ENCODE results near the gene GIMAP5. TPM values are rescaled to one million over a fixed set of nuclear protein-coding genes. Genes with fewer than 3 reads are reported as not detected.

The GIMAP5 gene
- total and polyA plus RNA-seq, 2 of the 13 experiments (the other 11 are each of a cell fraction or from before 2014, with no cell fraction given): not detected

DNA sequence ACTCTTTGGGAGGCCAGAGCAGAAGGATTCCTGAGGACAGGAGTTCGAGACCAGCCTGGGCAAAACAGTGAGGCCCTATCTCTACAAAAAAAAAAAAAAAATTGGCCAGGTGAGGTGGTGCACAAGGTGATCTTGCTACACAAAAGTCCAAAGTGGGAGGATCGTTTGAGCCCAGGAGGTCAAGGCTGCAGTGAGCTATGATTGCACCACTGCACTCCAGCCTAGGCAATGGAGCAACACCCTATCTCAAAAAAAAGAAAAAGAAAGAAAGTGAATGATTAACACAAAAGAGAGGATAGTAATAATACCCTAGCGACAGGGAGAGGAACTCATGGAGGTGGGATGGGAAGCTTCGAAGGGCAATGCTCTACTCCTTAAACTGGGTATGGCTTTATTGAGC is 32.5 kb downstream of the GIMAP5 start (continued):
- TF ChIP-seq, protein P1, sequence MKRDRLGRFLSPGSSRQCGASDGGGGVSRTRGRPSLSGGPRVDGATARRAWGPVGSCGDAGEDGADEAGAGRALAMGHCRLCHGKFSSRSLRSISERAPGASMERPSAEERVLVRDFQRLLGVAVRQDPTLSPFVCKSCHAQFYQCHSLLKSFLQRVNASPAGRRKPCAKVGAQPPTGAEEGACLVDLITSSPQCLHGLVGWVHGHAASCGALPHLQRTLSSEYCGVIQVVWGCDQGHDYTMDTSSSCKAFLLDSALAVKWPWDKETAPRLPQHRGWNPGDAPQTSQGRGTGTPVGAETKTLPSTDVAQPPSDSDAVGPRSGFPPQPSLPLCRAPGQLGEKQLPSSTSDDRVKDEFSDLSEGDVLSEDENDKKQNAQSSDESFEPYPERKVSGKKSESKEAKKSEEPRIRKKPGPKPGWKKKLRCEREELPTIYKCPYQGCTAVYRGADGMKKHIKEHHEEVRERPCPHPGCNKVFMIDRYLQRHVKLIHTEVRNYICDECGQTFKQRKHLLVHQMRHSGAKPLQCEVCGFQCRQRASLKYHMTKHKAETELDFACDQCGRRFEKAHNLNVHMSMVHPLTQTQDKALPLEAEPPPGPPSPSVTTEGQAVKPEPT (CRISPR knock-in tag; IDR thresholded peaks at IDR 0.05; ENCODE audit: low read depth): no peak
- TF ChIP-seq KDM3A (CRISPR knock-in tag; IDR thresholded peaks at IDR 0.05; ENCODE audit: low read depth): no peak
- TF ChIP-seq, protein P2, sequence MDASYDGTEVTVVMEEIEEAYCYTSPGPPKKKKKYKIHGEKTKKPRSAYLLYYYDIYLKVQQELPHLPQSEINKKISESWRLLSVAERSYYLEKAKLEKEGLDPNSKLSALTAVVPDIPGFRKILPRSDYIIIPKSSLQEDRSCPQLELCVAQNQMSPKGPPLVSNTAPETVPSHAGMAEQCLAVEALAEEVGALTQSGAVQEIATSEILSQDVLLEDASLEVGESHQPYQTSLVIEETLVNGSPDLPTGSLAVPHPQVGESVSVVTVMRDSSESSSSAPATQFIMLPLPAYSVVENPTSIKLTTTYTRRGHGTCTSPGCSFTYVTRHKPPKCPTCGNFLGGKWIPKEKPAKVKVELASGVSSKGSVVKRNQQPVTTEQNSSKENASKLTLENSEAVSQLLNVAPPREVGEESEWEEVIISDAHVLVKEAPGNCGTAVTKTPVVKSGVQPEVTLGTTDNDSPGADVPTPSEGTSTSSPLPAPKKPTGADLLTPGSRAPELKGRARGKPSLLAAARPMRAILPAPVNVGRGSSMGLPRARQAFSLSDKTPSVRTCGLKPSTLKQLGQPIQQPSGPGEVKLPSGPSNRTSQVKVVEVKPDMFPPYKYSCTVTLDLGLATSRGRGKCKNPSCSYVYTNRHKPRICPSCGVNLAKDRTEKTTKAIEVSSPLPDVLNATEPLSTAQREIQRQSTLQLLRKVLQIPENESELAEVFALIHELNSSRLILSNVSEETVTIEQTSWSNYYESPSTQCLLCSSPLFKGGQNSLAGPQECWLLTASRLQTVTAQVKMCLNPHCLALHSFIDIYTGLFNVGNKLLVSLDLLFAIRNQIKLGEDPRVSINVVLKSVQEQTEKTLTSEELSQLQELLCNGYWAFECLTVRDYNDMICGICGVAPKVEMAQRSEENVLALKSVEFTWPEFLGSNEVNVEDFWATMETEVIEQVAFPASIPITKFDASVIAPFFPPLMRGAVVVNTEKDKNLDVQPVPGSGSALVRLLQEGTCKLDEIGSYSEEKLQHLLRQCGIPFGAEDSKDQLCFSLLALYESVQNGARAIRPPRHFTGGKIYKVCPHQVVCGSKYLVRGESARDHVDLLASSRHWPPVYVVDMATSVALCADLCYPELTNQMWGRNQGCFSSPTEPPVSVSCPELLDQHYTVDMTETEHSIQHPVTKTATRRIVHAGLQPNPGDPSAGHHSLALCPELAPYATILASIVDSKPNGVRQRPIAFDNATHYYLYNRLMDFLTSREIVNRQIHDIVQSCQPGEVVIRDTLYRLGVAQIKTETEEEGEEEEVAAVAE (CRISPR knock-in tag; IDR thresholded peaks at IDR 0.05; ENCODE audit: borderline replicate concordance): no peak
- no peak for TF ChIP-seq ZNF274 (CRISPR knock-in tag; IDR thresholded peaks at IDR 0.05)
- no peak for TF ChIP-seq NFYC (CRISPR knock-in tag; IDR thresholded peaks at IDR 0.05)
- TF ChIP-seq ZNF616 (CRISPR knock-in tag; IDR thresholded peaks at IDR 0.05; ENCODE audit: low read depth): no peak
- TF ChIP-seq POLR2G (IDR thresholded peaks at IDR 0.05; ENCODE audit: low read depth, low read length): no peak
- no peak for TF ChIP-seq TOE1 (CRISPR knock-in tag; IDR thresholded peaks at IDR 0.05)
- no peak for TF ChIP-seq TEAD2 (CRISPR knock-in tag; IDR thresholded peaks at IDR 0.05)
- TF ChIP-seq, protein P3, sequence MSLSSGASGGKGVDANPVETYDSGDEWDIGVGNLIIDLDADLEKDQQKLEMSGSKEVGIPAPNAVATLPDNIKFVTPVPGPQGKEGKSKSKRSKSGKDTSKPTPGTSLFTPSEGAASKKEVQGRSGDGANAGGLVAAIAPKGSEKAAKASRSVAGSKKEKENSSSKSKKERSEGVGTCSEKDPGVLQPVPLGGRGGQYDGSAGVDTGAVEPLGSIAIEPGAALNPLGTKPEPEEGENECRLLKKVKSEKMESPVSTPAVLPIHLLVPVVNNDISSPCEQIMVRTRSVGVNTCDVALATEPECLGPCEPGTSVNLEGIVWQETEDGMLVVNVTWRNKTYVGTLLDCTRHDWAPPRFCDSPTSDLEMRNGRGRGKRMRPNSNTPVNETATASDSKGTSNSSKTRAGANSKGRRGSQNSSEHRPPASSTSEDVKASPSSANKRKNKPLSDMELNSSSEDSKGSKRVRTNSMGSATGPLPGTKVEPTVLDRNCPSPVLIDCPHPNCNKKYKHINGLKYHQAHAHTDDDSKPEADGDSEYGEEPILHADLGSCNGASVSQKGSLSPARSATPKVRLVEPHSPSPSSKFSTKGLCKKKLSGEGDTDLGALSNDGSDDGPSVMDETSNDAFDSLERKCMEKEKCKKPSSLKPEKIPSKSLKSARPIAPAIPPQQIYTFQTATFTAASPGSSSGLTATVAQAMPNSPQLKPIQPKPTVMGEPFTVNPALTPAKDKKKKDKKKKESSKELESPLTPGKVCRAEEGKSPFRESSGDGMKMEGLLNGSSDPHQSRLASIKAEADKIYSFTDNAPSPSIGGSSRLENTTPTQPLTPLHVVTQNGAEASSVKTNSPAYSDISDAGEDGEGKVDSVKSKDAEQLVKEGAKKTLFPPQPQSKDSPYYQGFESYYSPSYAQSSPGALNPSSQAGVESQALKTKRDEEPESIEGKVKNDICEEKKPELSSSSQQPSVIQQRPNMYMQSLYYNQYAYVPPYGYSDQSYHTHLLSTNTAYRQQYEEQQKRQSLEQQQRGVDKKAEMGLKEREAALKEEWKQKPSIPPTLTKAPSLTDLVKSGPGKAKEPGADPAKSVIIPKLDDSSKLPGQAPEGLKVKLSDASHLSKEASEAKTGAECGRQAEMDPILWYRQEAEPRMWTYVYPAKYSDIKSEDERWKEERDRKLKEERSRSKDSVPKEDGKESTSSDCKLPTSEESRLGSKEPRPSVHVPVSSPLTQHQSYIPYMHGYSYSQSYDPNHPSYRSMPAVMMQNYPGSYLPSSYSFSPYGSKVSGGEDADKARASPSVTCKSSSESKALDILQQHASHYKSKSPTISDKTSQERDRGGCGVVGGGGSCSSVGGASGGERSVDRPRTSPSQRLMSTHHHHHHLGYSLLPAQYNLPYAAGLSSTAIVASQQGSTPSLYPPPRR (CRISPR knock-in tag; IDR thresholded peaks at IDR 0.05; ENCODE audit: borderline replicate concordance): no peak
- no peak for TF ChIP-seq ZBTB42 (CRISPR knock-in tag; IDR thresholded peaks at IDR 0.05)
- TF ChIP-seq, protein P4, sequence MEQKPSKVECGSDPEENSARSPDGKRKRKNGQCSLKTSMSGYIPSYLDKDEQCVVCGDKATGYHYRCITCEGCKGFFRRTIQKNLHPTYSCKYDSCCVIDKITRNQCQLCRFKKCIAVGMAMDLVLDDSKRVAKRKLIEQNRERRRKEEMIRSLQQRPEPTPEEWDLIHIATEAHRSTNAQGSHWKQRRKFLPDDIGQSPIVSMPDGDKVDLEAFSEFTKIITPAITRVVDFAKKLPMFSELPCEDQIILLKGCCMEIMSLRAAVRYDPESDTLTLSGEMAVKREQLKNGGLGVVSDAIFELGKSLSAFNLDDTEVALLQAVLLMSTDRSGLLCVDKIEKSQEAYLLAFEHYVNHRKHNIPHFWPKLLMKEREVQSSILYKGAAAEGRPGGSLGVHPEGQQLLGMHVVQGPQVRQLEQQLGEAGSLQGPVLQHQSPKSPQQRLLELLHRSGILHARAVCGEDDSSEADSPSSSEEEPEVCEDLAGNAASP (CRISPR knock-in tag; IDR thresholded peaks at IDR 0.05; ENCODE audit: borderline replicate concordance): no peak
- no peak for TF ChIP-seq SAFB2 (CRISPR knock-in tag; IDR thresholded peaks at IDR 0.05; ENCODE audit: borderline replicate concordance, low read depth)
- no peak for TF ChIP-seq ZNF790 (CRISPR knock-in tag; IDR thresholded peaks at IDR 0.05; ENCODE audit: borderline replicate concordance)
- no peak for TF ChIP-seq ZNF224 (CRISPR knock-in tag; IDR thresholded peaks at IDR 0.05)
- no peak for TF ChIP-seq FOSL2 (CRISPR knock-in tag; IDR thresholded peaks at IDR 0.05)
- no peak for TF ChIP-seq ZFY (CRISPR knock-in tag; IDR thresholded peaks at IDR 0.05)
